CD4-positive, alpha-beta memory T cell (primary cell): ENCODE data around the gene ATP11A. TPM values are rescaled to one million over a fixed set of nuclear protein-coding genes. Genes with fewer than 3 reads are reported as not detected.
A peak's percentile ranks its signal among the peaks of the same experiment; 100 is the strongest.
"Not testable (repeated sequence)": the region's sequence is repeated elsewhere in the genome, so short reads cannot be mapped to it uniquely, and the experiment has no call there.

ENCODE experiments used
- CTCF ChIA-PET: fragments of 350-600 bp; sonication (Branson Sonifier 250); formaldehyde crosslinking; loops from one replicate; lab custom pipeline; 2021; ENCODE audit warnings: inconsistent platforms; ENCODE audit not compliant: partially characterized antibody; lab: Charles Lee
- POLR2A ChIA-PET: fragments of 350-600 bp; sonication (Branson Sonifier 250); formaldehyde crosslinking; loops from one replicate; lab custom pipeline; 2021; ENCODE audit not compliant: partially characterized antibody; lab: Charles Lee
- DNase-seq, 5 donors: peaks; one replicate each; pipeline versions ENCODE4 v3.0.0 to v3.0.0-alpha.2; 2020 to 2022; ENCODE audit warnings: mixed read lengths in 1 of 5
- H3K27ac ChIP-seq: one replicate; pipeline ENCODE4 v1.7.0; 2013; ENCODE audit warnings: low read depth, low read length
- H3K27me3 ChIP-seq: 2 replicates; pipeline ENCODE4 v1.7.0; 2013; ENCODE audit warnings: mild to moderate bottlenecking, low read length, moderate library complexity; ENCODE audit not compliant: insufficient read depth
- H3K36me3 ChIP-seq: 2 replicates; pipeline ENCODE4 v1.7.0; 2013; ENCODE audit warnings: mild to moderate bottlenecking, low read length, moderate library complexity; ENCODE audit not compliant: insufficient read depth
- H3K4me1 ChIP-seq: 2 replicates; pipeline ENCODE4 v1.7.0; 2013; ENCODE audit warnings: mild to moderate bottlenecking, low read length, moderate library complexity; ENCODE audit not compliant: insufficient read depth
- H3K4me3 ChIP-seq, 2 donors: one replicate each; pipeline ENCODE4 v1.7.0; 2013; ENCODE audit warnings: low read length in 2 of 2, mild to moderate bottlenecking in 1 of 2
- H3K9me3 ChIP-seq, 2 donors: one replicate each; pipeline ENCODE4 v1.7.0; 2013; ENCODE audit warnings: low read length in 2 of 2, control low read depth in 1 of 2; ENCODE audit not compliant: control insufficient read depth in 1 of 2
- H3K27ac Mint-ChIP-seq, 7 donors: one replicate each; pipeline ENCODE4 v1.8.0; 2020 to 2021; ENCODE audit warnings: mixed read lengths in 7 of 7, mild to moderate bottlenecking in 6 of 7, inconsistent platforms in 3 of 7, moderate library complexity in 3 of 7
- H3K27me3 Mint-ChIP-seq, 2 donors: one replicate each; pipeline ENCODE4 v1.8.0; 2020 to 2021; ENCODE audit warnings: mixed read lengths in 2 of 2
- H3K36me3 Mint-ChIP-seq, 2 donors: one replicate each; pipeline ENCODE4 v1.8.0; 2020 to 2021; ENCODE audit warnings: mixed read lengths in 2 of 2, inconsistent platforms in 1 of 2, mild to moderate bottlenecking in 1 of 2
- H3K4me1 Mint-ChIP-seq, 4 donors: one replicate each; pipeline ENCODE4 v1.8.0; 2020 to 2021; ENCODE audit warnings: mixed read lengths in 4 of 4, mild to moderate bottlenecking in 1 of 4
- H3K4me3 Mint-ChIP-seq, 8 donors: one replicate each; pipeline ENCODE4 v1.8.0; 2020 to 2021; ENCODE audit warnings: mixed read lengths in 8 of 8, mild to moderate bottlenecking in 7 of 8, moderate library complexity in 6 of 8, inconsistent platforms in 3 of 8
- H3K9me3 Mint-ChIP-seq, 8 donors: one replicate each; pipeline ENCODE4 v1.8.0; 2020 to 2021; ENCODE audit warnings: mixed read lengths in 8 of 8, mild to moderate bottlenecking in 5 of 8, inconsistent platforms in 3 of 8, moderate library complexity in 1 of 8
- intact Hi-C: fragments of 100-400 bp; cut with micrococcal nuclease; formaldehyde crosslinking; loops from one replicate; pipeline ENCODE4 v1.15.1; 2023
- polyA plus RNA-seq, 2 donors: library from polyadenylated mRNA; unstranded; fragments of 300-500 nt; fragmentation: Illumina TruSeq; gene quantifications; one replicate each; pipeline ENCODE4 v1.2.3, GENCODE V29; 2021
- total RNA-seq, 2 experiments: library from RNA; stranded (reverse); gene quantifications; one replicate each; pipeline ENCODE4 v1.2.3, GENCODE V29; 2021

Gene ATP11A
- total and polyA plus RNA-seq, 4 experiments from 2014 or later = 1.1 to 50.5 (median 30.7) TPM

DNA sequence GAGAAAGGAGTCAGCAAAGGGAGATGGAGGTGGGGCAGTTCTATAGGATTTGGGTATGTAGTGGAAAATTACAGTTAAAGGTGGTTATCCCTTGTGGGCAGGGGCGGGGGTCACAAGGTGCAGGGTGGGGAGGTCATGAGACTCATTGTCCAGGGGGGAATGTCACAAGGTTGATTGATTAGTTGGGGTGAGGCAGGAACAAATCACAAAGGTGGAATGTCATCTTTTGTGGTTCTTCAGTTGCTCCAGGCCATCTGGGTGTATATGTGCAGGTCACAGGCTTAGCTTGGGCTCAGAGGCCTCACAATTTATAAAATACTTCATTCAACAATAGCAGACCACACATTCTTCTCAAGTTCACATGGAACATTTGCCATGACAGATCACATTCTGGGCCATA is 109.6 kb downstream of the ATP11A start:
- Histone ChIP-seq H3K27ac (no peak overlapping the region), H3K4me1 (no peaks in the 10 kb centered on the region), H3K36me3 (no peaks in the 10 kb centered on the region), H3K9me3 (no peaks in the 10 kb centered on the region), H3K4me3 (no peak overlapping the region), H3K27me3 (no peaks in the 10 kb centered on the region)
- POLR2A ChIA-PET = no interaction called here
- intact Hi-C loops = no loop called here
- no peak overlapping the region for H3K4me3 Mint-ChIP-seq
- no peak for DNase-seq
- CTCF ChIA-PET = no interaction called here
- H3K27me3 Mint-ChIP-seq = no peaks in the 10 kb centered on the region
- H3K9me3 Mint-ChIP-seq = peaks cover 0 to 9% (median 4%) of the 10 kb centered on the region in 8 donors
- H3K36me3 Mint-ChIP-seq = peaks cover 13 to 21% of the 10 kb centered on the region in 2 donors
- H3K27ac Mint-ChIP-seq = no peak overlapping the region
- H3K4me1 Mint-ChIP-seq = peaks cover 0 to 3% (median under 1%) of the 10 kb centered on the region in 4 donors

DNA sequence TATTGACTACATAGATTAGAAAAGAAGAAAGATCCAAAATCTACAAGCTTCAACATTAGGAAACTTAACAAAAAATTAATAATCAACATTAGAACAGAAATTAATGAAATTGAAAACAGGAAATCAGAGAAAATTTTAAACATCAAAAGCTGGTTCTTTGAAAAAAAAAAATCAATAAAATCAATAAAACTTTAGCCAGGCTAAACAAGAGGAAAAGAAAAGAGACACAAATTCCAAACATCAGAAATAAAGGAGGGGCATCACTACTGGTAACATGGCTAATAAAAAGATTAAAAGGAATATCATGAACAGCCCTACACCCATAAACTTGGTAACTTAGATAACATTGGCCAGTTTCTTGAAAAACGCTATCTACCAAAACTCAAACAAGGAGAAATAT is 110.2 kb downstream of the ATP11A start:
- Mint-ChIP-seq H3K36me3 (peaks cover 13 to 21% of the 10 kb centered on the region in 2 donors), H3K4me1 (peaks cover 0 to 3% (median under 1%) of the 10 kb centered on the region in 4 donors), H3K9me3 (peaks cover 0 to 9% (median 4%) of the 10 kb centered on the region in 8 donors), H3K27me3 (no peaks in the 10 kb centered on the region), H3K4me3 (no peak overlapping the region), H3K27ac (peak overlapping the region in 1 of 7 donors; percentile 32)
- POLR2A ChIA-PET = no interaction called here
- CTCF ChIA-PET = interaction anchor here (0.6 kb wide), 1 partner anchor 678 kb away, joined by 3 read pairs; no protein-coding TSS in a partner anchor
- intact Hi-C loops = no loop called here
- Histone ChIP-seq H3K27ac (no peak overlapping the region), H3K4me1 (no peaks in the 10 kb centered on the region), H3K27me3 (no peaks in the 10 kb centered on the region), H3K36me3 (no peaks in the 10 kb centered on the region), H3K9me3 (no peaks in the 10 kb centered on the region), H3K4me3 (no peak overlapping the region)
- no peak for DNase-seq

DNA sequence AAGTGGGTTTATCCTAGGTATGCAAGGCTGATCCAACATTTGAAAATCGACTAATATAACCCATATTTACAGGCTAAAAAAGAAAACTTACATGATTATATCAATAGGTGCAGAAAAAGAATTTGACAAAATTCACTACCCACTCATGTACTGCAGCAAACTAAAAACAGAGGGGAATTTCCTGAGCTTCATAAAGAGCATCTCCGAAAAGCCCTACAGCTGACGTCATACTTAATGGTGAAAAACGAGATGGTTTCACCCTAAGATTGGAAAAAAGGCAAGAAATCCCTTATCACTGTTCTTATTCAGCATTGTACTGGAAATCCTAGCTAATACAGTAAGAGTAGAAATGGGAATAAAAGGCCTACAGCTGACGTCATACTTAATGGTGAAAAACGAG is 111.0 kb downstream of the ATP11A start:
- H3K27me3 Mint-ChIP-seq, CTCF ChIA-PET, H3K27ac ChIP-seq, POLR2A ChIA-PET, H3K4me3 Mint-ChIP-seq, H3K4me1 ChIP-seq, H3K4me1 Mint-ChIP-seq, DNase-seq, H3K36me3 ChIP-seq, intact Hi-C loops, H3K9me3 ChIP-seq, H3K27me3 ChIP-seq, H3K27ac Mint-ChIP-seq, H3K9me3 Mint-ChIP-seq, H3K4me3 ChIP-seq: not testable (repeated sequence)
- peaks cover 13 to 28% of the 10 kb centered on the region in 2 donors for H3K36me3 Mint-ChIP-seq

DNA sequence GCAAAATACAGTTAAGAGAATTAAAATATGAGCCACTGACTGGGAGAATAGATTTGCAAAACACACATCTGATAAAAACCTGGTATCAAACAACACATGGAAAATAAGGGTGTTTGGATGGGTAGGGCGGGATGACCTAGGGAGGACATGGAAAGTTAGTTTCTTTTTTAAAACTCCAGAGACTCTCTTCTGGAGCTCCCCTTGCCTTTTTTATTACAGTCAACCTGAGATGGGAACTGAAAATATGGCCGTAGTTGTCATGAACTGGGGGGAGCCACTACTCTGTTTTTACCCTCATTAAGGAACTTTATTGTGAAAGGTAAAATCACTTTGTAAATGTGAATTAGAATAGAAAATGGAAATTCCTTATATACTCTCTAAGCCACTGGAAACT is 113.0 kb downstream of the ATP11A start:
- POLR2A ChIA-PET = no interaction called here
- Mint-ChIP-seq H3K27ac (peak overlapping the region in 2 of 7 donors; percentile 44 to 74), H3K36me3 (peaks cover 22 to 31% of the 10 kb centered on the region in 2 donors), H3K4me3 (no peak overlapping the region), H3K4me1 (peaks cover 0 to 3% (median under 1%) of the 10 kb centered on the region in 4 donors), H3K9me3 (peaks cover 0 to 9% (median 4%) of the 10 kb centered on the region in 8 donors), H3K27me3 (no peaks in the 10 kb centered on the region)
- Histone ChIP-seq H3K4me3 (no peak overlapping the region), H3K27me3 (no peaks in the 10 kb centered on the region), H3K9me3 (no peaks in the 10 kb centered on the region), H3K27ac (no peak overlapping the region), H3K36me3 (peaks cover 9% of the 10 kb centered on the region), H3K4me1 (no peaks in the 10 kb centered on the region)
- CTCF ChIA-PET = interaction anchor here (0.8 kb wide), 1 partner anchor 114 kb away, joined by 3 read pairs; no protein-coding TSS in a partner anchor
- no peak for DNase-seq
- intact Hi-C loops = no loop called here

DNA sequence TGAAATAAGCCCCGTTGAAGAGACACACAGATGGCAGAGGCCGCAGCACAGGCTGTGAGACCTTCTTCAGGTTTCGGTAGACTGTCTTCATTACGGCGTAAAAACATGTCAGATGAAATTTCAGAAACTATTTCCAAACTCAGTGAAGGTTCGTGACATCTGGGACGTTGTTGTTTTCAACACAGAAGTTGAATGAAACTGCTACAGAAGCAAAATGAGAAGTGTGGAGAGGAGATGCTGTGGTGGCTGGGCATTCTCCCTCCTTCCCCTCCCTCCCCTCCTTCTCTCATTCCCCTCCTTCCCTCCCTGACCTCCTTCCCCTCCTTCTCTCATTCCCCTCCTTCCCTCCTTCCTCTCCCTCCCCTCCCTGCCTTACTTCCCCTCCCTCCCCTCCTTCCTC is 113.6 kb downstream of the ATP11A start:
- H3K27ac ChIP-seq = no peak overlapping the region
- no peaks in the 10 kb centered on the region for H3K4me1 ChIP-seq
- intact Hi-C loops = no loop called here
- Mint-ChIP-seq H3K9me3 (peaks cover 0 to 8% (median 4%) of the 10 kb centered on the region in 8 donors), H3K4me3 (no peak overlapping the region), H3K36me3 (peaks cover 23 to 31% of the 10 kb centered on the region in 2 donors), H3K27ac (no peak overlapping the region), H3K4me1 (peaks cover 0 to 3% (median under 1%) of the 10 kb centered on the region in 4 donors), H3K27me3 (no peaks in the 10 kb centered on the region)
- H3K9me3 ChIP-seq = no peaks in the 10 kb centered on the region
- H3K36me3 ChIP-seq = peaks cover 9% of the 10 kb centered on the region
- ChIA-PET CTCF (no interaction called here), POLR2A (no interaction called here)
- no peaks in the 10 kb centered on the region for H3K27me3 ChIP-seq
- no peak for DNase-seq
- no peak overlapping the region for H3K4me3 ChIP-seq

DNA sequence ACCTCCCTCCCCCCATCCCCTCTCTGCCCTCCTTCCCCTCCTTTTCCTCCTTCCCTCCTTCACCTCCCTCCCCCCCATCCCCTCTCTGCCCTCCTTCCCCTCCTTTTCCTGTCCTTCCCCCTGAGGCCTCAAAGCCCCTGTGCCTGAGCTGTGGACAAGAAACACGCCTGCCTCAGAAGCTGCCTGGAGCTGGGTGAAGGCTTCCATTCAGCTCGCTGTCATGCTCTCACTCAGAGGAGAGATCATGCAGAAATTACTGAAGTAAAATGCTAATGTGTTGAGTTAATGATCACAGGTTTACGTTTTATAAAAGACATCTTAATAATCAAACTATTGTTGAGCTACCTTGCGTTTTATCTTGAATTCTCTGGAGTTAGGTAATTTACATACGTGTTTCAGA is 114.5 kb downstream of the ATP11A start:
- DNase-seq = no peak
- Mint-ChIP-seq H3K27ac (peak overlapping the region in 5 of 7 donors; percentile 13 to 63 (median 36)), H3K27me3 (no peaks in the 10 kb centered on the region), H3K4me3 (no peak overlapping the region), H3K36me3 (peaks cover 22 to 23% of the 10 kb centered on the region in 2 donors), H3K9me3 (peaks cover 0 to 2% (median 0%) of the 10 kb centered on the region in 8 donors), H3K4me1 (peaks cover 0 to 3% (median under 1%) of the 10 kb centered on the region in 4 donors)
- Histone ChIP-seq H3K36me3 (peaks cover 9% of the 10 kb centered on the region), H3K27ac (no peak overlapping the region), H3K27me3 (no peaks in the 10 kb centered on the region), H3K4me1 (no peaks in the 10 kb centered on the region), H3K4me3 (no peak overlapping the region), H3K9me3 (no peaks in the 10 kb centered on the region)
- intact Hi-C loops = no loop called here
- CTCF ChIA-PET = interaction anchor here (0.9 kb wide), 1 partner anchor 164 kb away, joined by 6 read pairs; no protein-coding TSS in a partner anchor
- POLR2A ChIA-PET = no interaction called here

DNA sequence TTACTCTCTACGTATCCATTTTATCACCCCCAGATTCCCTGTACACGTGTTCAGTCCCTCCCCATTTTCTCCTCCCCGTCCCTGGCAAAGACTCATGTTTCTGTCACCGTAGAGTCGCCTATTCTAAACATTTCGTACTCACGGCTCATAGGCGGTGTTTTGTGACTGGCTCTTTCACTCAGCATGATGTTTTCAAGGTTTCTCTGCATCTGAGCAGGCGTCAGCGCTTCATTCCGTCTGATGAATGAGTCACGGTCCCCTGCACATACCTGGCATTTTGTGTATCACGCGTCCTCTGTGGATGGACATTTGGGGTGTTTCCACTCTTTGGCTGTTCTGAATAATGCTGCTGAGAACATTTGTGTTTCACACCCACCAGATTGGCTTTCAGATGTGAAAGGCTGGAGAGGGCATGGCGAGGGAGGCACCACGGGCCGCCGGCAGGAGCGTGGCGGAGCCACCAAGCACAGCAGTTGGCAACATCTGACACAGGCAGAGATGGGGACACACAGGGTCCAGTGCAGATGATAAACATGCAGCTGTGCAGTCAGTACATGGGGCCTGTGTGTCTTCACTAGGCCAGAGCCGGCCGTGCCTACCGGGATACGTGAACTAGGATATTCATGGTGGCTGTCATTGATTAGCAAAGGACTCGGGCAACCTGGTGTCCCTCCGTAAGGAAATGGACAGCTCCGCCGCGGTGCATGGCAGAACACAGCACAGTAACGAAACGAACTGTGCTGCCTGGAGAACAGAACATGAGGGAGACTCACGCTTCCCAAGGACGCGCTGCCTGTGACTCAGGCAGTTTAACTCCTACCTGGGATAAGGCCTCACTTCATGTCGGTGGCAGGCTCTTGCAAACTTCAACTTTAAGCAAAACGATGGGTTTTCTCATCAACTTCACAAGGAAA is 117.2 kb downstream of the ATP11A start:
- H3K4me1 Mint-ChIP-seq = peaks cover 0 to 3% (median under 1%) of the 10 kb centered on the region in 4 donors
- ChIA-PET CTCF (no interaction called here), POLR2A (no interaction called here)
- intact Hi-C loops = no loop called here
- no peaks in the 10 kb centered on the region for H3K9me3 Mint-ChIP-seq
- Histone ChIP-seq H3K9me3 (no peaks in the 10 kb centered on the region), H3K27me3 (no peaks in the 10 kb centered on the region), H3K4me1 (no peaks in the 10 kb centered on the region), H3K4me3 (no peak overlapping the region), H3K36me3 (peaks cover 15% of the 10 kb centered on the region), H3K27ac (no peak overlapping the region)
- H3K27ac Mint-ChIP-seq = peak overlapping the region in 1 of 7 donors; percentile 2
- DNase-seq = no peak
- H3K36me3 Mint-ChIP-seq = peaks cover 33 to 40% of the 10 kb centered on the region in 2 donors
- H3K4me3 Mint-ChIP-seq = no peak overlapping the region
- H3K27me3 Mint-ChIP-seq = no peaks in the 10 kb centered on the region
